Small intestine (tissue), 7 donors: ENCODE data around the gene GPRC5A. TPM values are rescaled to one million over a fixed set of nuclear protein-coding genes. Genes with fewer than 3 reads are reported as not detected.
A peak's percentile ranks its signal among the peaks of the same experiment; 100 is the strongest.

Source experiments
- DNase-seq, 2 donors: peaks; one replicate each; pipeline versions ENCODE4 v3.0.0 to v3.0.0-alpha.2; 2013
- FAIRE-seq: peaks from 2 replicates; lab custom pipeline; 2012; peaks lifted over from hg19 to GRCh38; lab: Jason Lieb, UNC
- H3K27ac ChIP-seq, 3 donors: one replicate each; pipeline ENCODE4 v1.5.1; 2013; ENCODE audit warnings: low read length in 2 of 3, mild to moderate bottlenecking in 2 of 3, control low read depth in 1 of 3, inconsistent platforms in 1 of 3, low read depth in 1 of 3, moderate library complexity in 1 of 3
- H3K27me3 ChIP-seq, 3 donors: one replicate each; pipeline ENCODE4 v1.6.1; 2013; ENCODE audit warnings: low read length in 3 of 3, inconsistent platforms in 1 of 3; ENCODE audit not compliant: control insufficient read depth in 3 of 3, insufficient read depth in 3 of 3
- H3K36me3 ChIP-seq, 3 donors: one replicate each; pipeline ENCODE4 v1.6.1; 2013; ENCODE audit warnings: low read length in 3 of 3, inconsistent platforms in 1 of 3, low read depth in 1 of 3, mild to moderate bottlenecking in 1 of 3, moderate library complexity in 1 of 3; ENCODE audit not compliant: control insufficient read depth in 3 of 3, insufficient read depth in 2 of 3
- H3K4me1 ChIP-seq, 3 donors: one replicate each; pipeline ENCODE4 v1.6.1; 2013; ENCODE audit warnings: low read length in 2 of 3, inconsistent platforms in 1 of 3, low read depth in 1 of 3, mild to moderate bottlenecking in 1 of 3, moderate library complexity in 1 of 3; ENCODE audit not compliant: control insufficient read depth in 3 of 3, insufficient read depth in 2 of 3
- H3K4me3 ChIP-seq, 3 donors: one replicate each; pipeline ENCODE4 v1.5.1; 2013; ENCODE audit warnings: low read length in 3 of 3, control low read depth in 1 of 3, inconsistent platforms in 1 of 3, low read depth in 1 of 3, mild to moderate bottlenecking in 1 of 3, moderate library complexity in 1 of 3
- H3K9me3 ChIP-seq, 2 donors: one replicate each; pipeline ENCODE4 v1.6.1; 2013; ENCODE audit warnings: low read depth in 1 of 2, low read length in 1 of 2; ENCODE audit not compliant: control insufficient read depth in 2 of 2, insufficient read depth in 1 of 2
- WGBS, 3 donors: extraction: QIAGEN DNeasy Blood & Tissue Kit; methylation state at CpG; one replicate each; pipeline ENCODE4 v1.1.7; 2013; 5-methylcytosine and 5-hydroxymethylcytosine counted together
- polyA plus RNA-seq, 4 donors: library from polyadenylated mRNA; stranded (reverse) in 3 of 4; unstranded in 1 of 4; fragments of 200-250 nt in 3 of 4; fragments of 120-200 nt in 1 of 4; gene quantifications; one replicate each; pipeline versions ENCODE4 v1.2.1 to v1.2.3, GENCODE V29; 2013
- donor health status: healthy with polysubstance abuse.
- donor health status: control.
- donor health status: control.
- donor health status: Bipolar disorder and iron deficiency.
- donor health status: healthy.

Gene GPRC5A
- polyA plus RNA-seq, 4 donors, result 13.2 to 29.9 (median 22.2) TPM

GRCh38 chr12:12945591-12945990 is 54.2 kb downstream of the GPRC5A start:
- Histone ChIP-seq H3K9me3 (no peaks in the 10 kb centered on the region), H3K4me1 (no peaks in the 10 kb centered on the region), H3K27me3 (no peaks in the 10 kb centered on the region), H3K27ac (no peak overlapping the region), H3K4me3 (no peak overlapping the region), H3K36me3 (peaks cover 0 to 23% (median 1%) of the 10 kb centered on the region in 3 donors)
- DNase-seq (no peak), FAIRE-seq (no peak)

- FAIRE-seq, result no peak
- 68 to 77% (median 75%) methylated on average over 7 of the region's 7 CpGs for WGBS, 3 donors
- Histone ChIP-seq H3K36me3 (peaks cover 0 to 21% (median 1%) of the 10 kb centered on the region in 3 donors), H3K4me1 (no peaks in the 10 kb centered on the region), H3K27me3 (no peaks in the 10 kb centered on the region), H3K9me3 (no peaks in the 10 kb centered on the region), H3K27ac (no peak overlapping the region), H3K4me3 (no peak overlapping the region)
- DNase-seq, result no peak
These were observed 55.5 kb downstream of the GPRC5A start for GRCh38 chr12:12946686-12947355.

- no peak overlapping the region for H3K27ac ChIP-seq
- H3K9me3 ChIP-seq, result no peaks in the 10 kb centered on the region
- DNase-seq (no peak), FAIRE-seq (no peak)
- no peaks in the 10 kb centered on the region for H3K4me1 ChIP-seq
- peaks cover 0 to 19% (median 1%) of the 10 kb centered on the region in 3 donors for H3K36me3 ChIP-seq
- no peak overlapping the region for H3K4me3 ChIP-seq
- no peaks in the 10 kb centered on the region for H3K27me3 ChIP-seq
- WGBS, 3 donors, result 82 to 91% (median 83%) methylated on average over 4 of the region's 4 CpGs
These were observed 56.5 kb downstream of the GPRC5A start for GRCh38 chr12:12947902-12948301.

- Histone ChIP-seq H3K9me3 (no peaks in the 10 kb centered on the region), H3K4me1 (peaks cover 0 to 13% (median 6%) of the 10 kb centered on the region in 3 donors), H3K27me3 (no peaks in the 10 kb centered on the region), H3K36me3 (peaks cover 0 to 17% (median 1%) of the 10 kb centered on the region in 3 donors), H3K4me3 (no peak overlapping the region), H3K27ac (no peak overlapping the region)
- DNase-seq (no peak), FAIRE-seq (no peak)
- WGBS, 3 donors, result 83 to 97% (median 93%) methylated on average over 1 of the region's 1 CpG
These were observed 60.1 kb downstream of the GPRC5A start for GRCh38 chr12:12951504-12951903.

GRCh38 chr12:12952036-12952435 is 60.7 kb downstream of the GPRC5A start, which contains the start of gene GPRC5D:
TSS of gene GPRC5D (minus strand) at chr12:12952170. CDS start at chr12:12950384, 1,786 bp downstream.
- DNase-seq (no peak), FAIRE-seq (no peak)
- no peaks in the 10 kb centered on the region for H3K27me3 ChIP-seq
- no peak within 1 kb of the TSS for H3K27ac ChIP-seq
- peaks cover 0 to 13% (median 6%) of the 10 kb centered on the region in 3 donors for H3K4me1 ChIP-seq
- 92 to 93% (median 92%) methylated on average over 6 of the region's 6 CpGs for WGBS, 3 donors
- H3K4me3 ChIP-seq, result no peak within 1 kb of the TSS
- H3K9me3 ChIP-seq, result no peaks in the 10 kb centered on the region
- H3K36me3 ChIP-seq, result peaks cover 0 to 17% (median 1%) of the 10 kb centered on the region in 3 donors

- WGBS, 3 donors, result 73 to 75% (median 73%) methylated on average over 4 of the region's 4 CpGs
- Histone ChIP-seq H3K4me1 (peaks cover 0 to 13% (median 6%) of the 10 kb centered on the region in 3 donors), H3K27ac (no peak overlapping the region), H3K4me3 (no peak overlapping the region), H3K9me3 (no peaks in the 10 kb centered on the region), H3K27me3 (no peaks in the 10 kb centered on the region), H3K36me3 (peaks cover 0 to 11% (median 0%) of the 10 kb centered on the region in 3 donors)
- DNase-seq, result no peak
- FAIRE-seq, result no peak
These were observed 63.0 kb downstream of the GPRC5A start for GRCh38 chr12:12954356-12954755.

GRCh38 chr12:12954878-12955625 is 63.7 kb downstream of the GPRC5A start:
- Histone ChIP-seq H3K27me3 (no peaks in the 10 kb centered on the region), H3K4me1 (peaks cover 0 to 13% (median 6%) of the 10 kb centered on the region in 3 donors), H3K27ac (no peak overlapping the region), H3K36me3 (peaks cover 0 to 4% (median 0%) of the 10 kb centered on the region in 3 donors), H3K4me3 (no peak overlapping the region), H3K9me3 (no peaks in the 10 kb centered on the region)
- WGBS, 3 donors, result 87 to 94% (median 87%) methylated on average over 6 of the region's 6 CpGs
- peak; percentile 35 to 65 for DNase-seq
- no peak for FAIRE-seq

GRCh38 chr12:12958886-12959285 is 67.5 kb downstream of the GPRC5A start:
- FAIRE-seq (no peak), DNase-seq (no peak)
- H3K27ac ChIP-seq, result no peak overlapping the region
- H3K4me1 ChIP-seq, result peaks cover 0 to 13% (median 6%) of the 10 kb centered on the region in 3 donors
- peaks cover 0 to 4% (median 0%) of the 10 kb centered on the region in 3 donors for H3K36me3 ChIP-seq
- no peaks in the 10 kb centered on the region for H3K9me3 ChIP-seq
- no peaks in the 10 kb centered on the region for H3K27me3 ChIP-seq
- 73 to 86% (median 81%) methylated on average over 7 of the region's 7 CpGs for WGBS, 3 donors
- no peak overlapping the region for H3K4me3 ChIP-seq
